ENCODE measurements around the gene UGT1A9. TPM values are rescaled to one million over a fixed set of nuclear protein-coding genes. Genes with fewer than 3 reads are reported as not detected.

The UGT1A9 gene
- total RNA-seq, 1 experiment from 2014 or later, result not detected

DNA sequence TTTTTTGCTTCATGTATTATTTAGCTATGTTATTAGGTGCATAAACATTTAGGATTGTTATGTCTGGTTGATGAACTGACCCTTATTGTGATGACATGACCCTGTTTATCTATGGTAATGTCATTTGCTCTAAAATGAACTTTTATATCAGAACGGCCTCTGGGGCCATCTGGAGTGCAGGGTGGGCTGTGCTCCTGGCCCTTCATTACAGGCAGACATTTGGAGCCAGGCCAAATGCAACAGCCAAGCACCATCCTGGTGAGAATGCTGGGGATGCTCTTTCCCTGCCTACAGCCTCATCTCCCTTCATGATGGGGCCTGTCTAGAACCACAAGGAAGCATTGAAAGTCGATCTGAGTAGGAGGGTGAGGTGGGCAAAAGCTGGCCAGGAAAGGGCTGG, 144.6 kb downstream of the UGT1A9 start:
- DNase-seq (ENCODE audit: low read depth), result no peak

DNA sequence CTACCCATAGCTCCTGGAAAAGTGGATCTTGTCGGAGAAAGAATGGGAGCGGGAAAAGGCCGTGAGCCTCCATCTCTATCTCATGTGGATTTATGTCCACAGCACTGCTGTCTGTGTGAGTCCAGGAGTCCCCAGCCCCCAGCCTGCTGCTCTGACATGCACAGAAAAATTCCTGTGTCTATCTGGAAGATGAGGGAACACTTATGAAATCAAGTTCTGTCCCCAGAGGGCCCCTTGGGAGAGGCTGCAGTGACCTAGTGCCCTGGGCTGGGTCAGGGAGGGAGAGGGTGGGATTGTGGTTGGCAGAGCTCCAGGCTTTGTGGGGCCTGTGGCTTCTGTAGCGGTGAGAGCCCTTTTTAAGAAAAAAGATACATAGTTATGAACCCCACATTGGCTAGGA, 145.1 kb downstream of the UGT1A9 start:
- DNase-seq (ENCODE audit: low read depth), result no peak

DNA sequence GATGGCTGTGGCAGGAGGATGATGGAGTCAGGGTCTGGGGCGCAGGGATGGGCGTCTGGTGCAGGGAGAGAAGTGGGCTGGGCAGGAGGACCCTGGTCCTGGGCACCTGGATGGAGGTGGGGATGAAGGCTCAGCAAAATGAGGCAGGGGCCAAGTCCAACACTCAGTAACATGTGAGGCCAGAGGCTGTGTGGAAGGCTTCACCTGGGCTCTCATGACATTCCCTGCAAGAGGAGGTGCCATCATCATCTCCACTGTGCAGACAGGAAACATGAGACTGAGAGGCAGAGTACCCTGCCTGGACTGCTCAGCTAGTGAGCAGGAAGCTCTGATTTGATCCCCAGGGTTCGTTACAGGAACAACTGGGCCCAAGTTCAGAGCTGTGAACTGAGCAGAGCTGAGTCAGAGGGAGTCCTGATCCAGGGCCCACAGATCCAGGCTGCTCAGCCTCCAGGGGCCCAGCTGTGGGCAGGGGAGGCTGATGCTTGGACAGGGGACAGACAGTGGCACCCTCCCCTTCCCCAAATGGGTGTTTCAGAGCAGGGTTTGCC, 145.7 kb downstream of the UGT1A9 start:
- no peak for DNase-seq (ENCODE audit: low read depth)

DNA sequence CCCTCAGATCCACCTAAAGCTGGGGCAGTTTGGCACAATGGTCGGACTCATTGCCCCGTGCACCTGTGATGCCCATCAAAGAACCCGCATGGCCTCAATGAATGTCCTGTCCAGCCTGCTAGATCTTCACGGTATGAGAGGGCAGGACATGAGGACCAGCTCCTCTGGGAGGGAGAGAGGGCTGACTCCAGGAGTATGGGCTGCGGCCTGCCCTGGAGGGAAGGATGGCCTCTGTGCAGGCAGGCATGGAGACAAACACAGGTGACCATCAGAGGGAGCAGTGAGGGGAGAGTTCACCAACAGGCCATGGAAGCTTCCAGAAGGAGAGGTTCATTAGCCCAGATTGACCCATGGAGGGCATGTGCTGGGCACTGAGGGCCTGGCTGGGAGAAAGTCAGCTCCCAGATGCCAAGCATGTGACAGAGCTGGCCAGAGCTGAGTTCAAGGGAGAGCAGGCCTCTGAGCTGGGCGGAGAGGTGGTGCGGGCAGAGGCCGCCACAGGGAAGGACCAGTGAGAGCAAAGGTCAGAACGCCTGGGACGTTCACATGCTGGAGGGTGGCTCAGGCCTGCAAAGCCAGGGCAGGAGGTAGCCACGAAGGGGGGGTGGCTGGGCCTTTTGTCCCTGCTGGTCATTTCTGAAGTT, 146.4 kb downstream of the UGT1A9 start:
- DNase-seq (ENCODE audit: low read depth), result no peak

DNA sequence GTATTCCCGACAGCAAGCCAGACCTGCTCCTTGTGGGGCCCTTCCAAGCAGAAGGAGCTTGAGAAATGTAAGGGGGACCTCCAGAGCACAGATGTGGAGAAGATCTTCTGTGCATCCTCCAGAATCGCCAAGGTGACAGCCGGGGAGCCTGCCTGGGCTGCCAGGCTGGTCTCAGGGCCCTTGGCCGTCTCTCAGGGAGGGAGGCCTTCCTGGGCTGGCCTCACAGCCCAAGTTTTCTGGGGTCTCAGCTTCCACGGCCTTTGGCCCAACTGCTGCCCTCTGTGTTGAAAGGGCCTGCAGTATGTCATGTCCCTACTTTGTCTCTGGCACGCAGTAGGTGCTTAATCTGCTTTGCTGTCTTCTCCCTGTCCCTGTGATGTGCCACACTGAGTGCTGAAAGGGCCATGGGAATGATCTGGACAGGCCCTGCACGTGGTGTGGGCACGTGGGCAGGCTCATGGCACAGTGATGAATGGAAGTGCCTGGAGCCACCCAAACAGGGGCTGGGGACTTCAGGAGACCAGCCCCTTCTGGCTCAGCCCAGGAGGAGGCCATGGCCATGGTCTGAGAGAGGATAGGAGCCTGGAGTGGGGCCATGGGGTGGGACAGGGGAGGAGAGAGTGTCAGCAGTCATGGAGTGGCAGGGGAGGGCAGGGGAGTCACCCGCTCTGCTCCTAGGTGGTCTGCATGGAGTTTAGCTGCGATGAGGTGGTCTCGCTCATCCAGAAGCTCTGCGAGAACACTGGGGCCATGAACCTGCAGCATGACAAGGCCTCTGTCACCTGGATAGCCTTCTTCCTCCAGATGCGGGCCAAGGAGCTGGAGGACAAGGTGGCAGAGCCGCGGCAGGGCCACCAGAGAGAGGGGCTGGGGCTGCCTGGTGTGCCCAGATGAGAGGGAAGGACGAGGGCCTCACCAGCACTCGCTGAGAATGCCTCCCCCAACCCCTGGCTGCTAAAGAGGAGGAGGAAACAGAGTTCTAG, 147.2 kb downstream of the UGT1A9 start:
- DNase-seq (ENCODE audit: low read depth), result no peak

DNA sequence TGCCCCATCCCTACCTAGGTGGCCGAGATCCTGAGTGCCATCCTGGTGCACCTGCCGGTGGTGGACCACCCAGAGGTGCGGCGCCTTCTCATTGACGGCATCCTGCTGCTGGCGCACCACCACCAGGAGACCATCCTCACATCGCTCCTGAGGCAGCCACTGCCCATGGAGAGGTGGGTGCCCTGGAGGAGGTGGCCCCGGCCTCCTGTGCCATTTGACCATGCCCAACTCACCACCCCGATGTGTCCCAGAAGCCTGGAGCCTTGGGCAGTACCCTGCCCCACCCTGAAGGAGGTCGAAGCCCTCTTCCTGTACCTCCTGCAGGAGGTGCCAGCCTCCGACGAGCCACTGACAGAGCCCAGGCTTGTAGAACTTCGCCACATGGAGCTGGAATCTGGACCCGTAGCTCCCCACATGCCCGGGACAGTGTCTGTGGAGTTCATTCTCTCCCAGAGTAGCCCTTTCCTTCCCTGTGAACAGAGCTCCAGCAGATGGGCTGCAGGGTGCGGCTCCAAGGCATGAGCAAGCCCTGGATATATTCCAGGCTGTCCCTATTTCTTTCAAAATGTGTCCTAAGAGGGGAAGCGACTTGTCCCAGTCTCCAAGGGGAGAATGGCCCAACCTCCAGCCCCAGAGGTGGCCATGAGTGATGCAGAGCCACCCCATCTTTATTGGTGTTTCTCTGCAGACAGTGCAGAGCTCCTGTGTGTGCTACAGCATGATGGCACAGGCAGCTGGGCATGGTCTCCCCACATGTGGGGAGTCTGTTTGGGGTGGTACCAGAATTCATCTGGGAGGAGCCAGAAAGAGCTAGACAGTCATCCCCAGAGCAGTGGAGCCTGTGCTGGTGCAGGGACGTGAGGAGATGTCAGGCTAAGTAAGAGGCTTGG, 148.4 kb downstream of the UGT1A9 start:
- DNase-seq (ENCODE audit: low read depth), result no peak

DNA sequence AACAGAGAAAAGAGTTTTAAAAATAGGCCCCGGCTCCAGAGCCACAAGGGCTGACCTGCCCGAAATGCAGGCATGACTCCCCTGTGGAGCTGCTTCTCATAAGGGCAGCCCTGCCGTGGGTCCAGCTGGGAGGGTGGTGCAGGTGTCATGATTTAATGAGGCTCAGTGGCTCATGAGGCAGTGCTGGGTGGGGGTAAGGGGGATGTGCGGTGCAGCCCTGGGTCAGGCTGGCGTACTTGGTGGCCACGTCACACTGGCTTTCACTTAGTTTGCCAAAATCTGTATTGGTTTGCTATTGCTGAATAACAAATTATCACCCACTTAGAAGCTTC, 149.0 kb downstream of the UGT1A9 start:
- no peak for DNase-seq (ENCODE audit: low read depth)

DNA sequence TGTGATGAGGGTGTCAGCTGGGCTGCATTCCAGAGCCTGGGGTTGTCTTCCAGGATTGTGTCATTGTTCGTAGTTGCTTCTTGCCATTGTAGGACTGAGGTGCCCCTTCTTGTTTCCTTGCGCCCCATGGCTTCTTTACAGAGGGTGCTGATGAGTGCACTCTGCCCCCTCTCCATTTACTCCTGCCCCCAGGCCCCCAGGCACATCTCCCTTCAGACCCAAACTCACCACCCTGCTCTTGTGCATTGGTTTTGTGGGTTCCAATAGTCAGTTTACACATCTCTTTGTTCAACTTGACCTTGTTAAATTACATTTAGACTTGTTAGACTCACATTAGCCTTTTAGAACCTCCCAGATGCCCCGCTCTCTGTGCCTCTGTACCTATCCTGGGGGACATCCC, 149.5 kb downstream of the UGT1A9 start:
- no peak for DNase-seq (ENCODE audit: low read depth)

DNA sequence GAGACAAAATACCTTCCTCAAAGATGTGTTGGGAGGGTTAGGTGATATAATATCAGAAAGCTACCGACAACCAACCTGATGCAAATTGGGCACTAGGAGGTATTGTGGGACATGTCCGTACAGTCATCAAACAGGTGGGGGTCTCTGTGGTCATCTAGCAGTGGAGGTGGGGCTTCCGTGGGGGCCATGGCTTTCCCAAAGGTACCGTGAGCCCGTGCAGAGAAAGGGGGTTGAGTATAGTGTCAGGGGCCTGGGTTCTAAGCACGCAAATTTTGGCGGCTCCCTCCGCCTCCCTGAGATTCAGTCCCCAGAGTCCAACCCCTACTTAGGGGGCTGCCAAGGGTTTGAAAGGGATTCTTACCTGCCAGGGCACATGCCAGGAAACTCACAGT, 150.0 kb downstream of the UGT1A9 start:
- no peak for DNase-seq (ENCODE audit: low read depth)

DNA sequence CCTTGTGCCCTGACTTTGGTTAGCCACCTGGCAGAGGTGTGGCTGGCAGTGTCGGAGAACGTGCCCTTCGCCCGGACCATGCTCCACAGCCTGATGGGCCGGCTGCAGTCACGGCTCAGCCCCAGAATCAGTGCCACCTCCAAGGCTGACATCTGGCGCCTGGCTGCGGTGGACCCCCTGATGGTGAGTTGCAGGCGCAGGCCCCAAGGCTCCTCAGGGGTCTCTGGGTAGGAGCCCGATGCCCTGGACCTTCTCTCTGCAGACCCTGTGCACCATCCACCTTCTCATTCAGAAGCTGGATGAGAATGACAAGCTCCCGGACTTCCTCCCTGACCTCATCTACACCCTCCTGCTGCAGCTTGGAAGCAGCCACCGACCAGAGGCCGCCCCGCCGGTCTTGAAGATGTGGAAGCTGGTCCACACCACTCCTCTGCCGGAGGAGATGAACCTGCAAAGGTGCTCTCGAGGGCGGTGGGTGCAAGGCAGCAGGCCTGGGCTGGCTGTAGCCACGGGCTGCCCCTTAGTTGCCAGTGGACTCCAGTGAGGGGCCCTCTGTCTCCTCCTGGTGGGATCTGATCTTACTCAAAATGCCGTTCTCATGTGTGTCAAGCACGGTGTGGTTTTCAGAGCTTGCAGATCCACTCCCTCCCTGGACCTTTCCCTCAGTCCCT, 150.5 kb downstream of the UGT1A9 start:
- no peak for DNase-seq (ENCODE audit: low read depth)

Other genes starting within 250 kb of the UGT1A9 start
- 27.8 and 28.0 TPM in 2 replicates for gene USP40, start 105.1 kb upstream of the UGT1A9 start, total RNA-seq (2014; rRNA removed; shearing (Covaris generic))
- gene UGT1A8, start 54.3 kb upstream of the UGT1A9 start, total RNA-seq (2014; rRNA removed; shearing (Covaris generic)), result not detected in 2 replicates
- not detected in 2 replicates for gene UGT1A10, start 35.5 kb upstream of the UGT1A9 start, total RNA-seq (2014; rRNA removed; shearing (Covaris generic))
- not detected in 2 replicates for gene UGT1A7, start 10.0 kb downstream of the UGT1A9 start, total RNA-seq (2014; rRNA removed; shearing (Covaris generic))
- gene UGT1A6, start 21.0 kb downstream of the UGT1A9 start, total RNA-seq (2014; rRNA removed; shearing (Covaris generic)), result not detected in 2 replicates
- gene UGT1A5, start 41.0 kb downstream of the UGT1A9 start, total RNA-seq (2014; rRNA removed; shearing (Covaris generic)), result not detected in 2 replicates
- not detected in 2 replicates for gene UGT1A4, start 46.8 kb downstream of the UGT1A9 start, total RNA-seq (2014; rRNA removed; shearing (Covaris generic))
- gene UGT1A3, start 57.1 kb downstream of the UGT1A9 start, total RNA-seq (2014; rRNA removed; shearing (Covaris generic)), result not detected in 2 replicates
- gene UGT1A1, start 88.4 kb downstream of the UGT1A9 start, total RNA-seq (2014; rRNA removed; shearing (Covaris generic)), result not detected in 2 replicates
- gene MROH2A, start 106.4 kb downstream of the UGT1A9 start, total RNA-seq (2014; rRNA removed; shearing (Covaris generic)), result not detected in 2 replicates
- gene HJURP, start 182.6 kb downstream of the UGT1A9 start, total RNA-seq (2014; rRNA removed; shearing (Covaris generic)), result 89.0 and 101 TPM in 2 replicates
- 0.07 and 1.3 TPM in 2 replicates for gene TRPM8, start 245.5 kb downstream of the UGT1A9 start, total RNA-seq (2014; rRNA removed; shearing (Covaris generic))